ENCODE data around the gene AQP5. TPM values are rescaled to one million over a fixed set of nuclear protein-coding genes. Genes with fewer than 3 reads are reported as not detected.

Gene AQP5
- total RNA-seq, 1 donor, result not detected

DNA sequence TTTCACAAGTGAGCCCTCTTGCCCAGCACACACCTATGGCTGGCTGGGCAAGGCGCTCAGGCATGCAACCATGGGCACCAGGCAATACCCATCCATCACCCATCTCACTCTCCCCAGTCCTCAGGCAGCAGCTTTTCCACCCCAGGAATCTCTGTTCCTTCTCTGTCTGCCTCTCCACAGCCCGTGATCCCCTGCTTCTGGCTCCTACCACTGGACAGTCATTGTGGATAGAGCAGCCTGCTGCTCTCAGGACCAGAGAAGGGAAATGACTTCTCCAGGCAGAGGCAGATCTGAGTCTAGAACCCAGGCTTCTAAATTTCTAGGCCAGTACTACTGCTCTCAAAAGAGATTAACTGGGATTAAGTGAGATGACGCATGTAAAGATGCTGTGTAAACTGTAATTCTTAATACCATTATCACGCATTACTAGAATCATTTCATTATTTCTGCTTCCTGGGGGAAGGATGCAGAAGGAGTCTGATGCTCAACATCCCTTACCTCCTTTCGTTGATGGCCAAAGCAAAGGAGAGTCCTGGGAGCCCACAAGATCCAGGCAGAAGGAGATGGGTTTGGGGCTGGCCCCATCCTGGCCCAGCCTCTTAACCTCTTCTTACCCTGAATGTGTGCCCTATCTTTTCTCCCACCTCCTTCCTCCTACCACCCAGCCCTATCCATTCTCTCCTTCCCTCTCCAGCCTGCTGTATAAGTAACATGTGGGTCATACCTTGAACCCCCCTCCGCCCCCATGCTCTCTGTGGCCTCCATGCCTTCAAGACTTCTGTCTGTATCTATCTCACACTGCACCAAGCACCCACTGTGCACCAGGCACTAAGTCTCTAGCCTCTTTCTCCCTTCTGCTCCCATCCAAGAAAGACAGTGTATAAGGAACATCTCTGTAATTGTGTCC, 4.8 kb upstream of the AQP5 start:
- Histone ChIP-seq H4K20me1 (ENCODE audit: insufficient read depth, low read length) (no peaks in the 10 kb centered on the region), H3K27me3 (ENCODE audit: insufficient read depth, low read length) (peaks cover 88% of the 10 kb centered on the region), H3K9me3 (ENCODE audit: low read depth, low read length) (no peaks in the 10 kb centered on the region), H3K79me2 (ENCODE audit: insufficient read depth, low read length) (no peaks in the 10 kb centered on the region), H3K4me3 (ENCODE audit: insufficient read depth, low read length) (no peak overlapping the region), H3K27ac (ENCODE audit: low read depth, low read length) (no peak overlapping the region), H3K36me3 (ENCODE audit: insufficient read depth, low read length) (no peaks in the 10 kb centered on the region), H2AFZ (ENCODE audit: low read length) (no peak overlapping the region), H3K4me1 (ENCODE audit: insufficient read depth, low read length) (peaks cover 9% of the 10 kb centered on the region), H3K4me2 (ENCODE audit: insufficient read depth, low read length) (no peak overlapping the region)
- DNase-seq (ENCODE audit: insufficient read length, low spot score, missing footprints), result peak; percentile 72
- TF ChIP-seq, protein P1, sequence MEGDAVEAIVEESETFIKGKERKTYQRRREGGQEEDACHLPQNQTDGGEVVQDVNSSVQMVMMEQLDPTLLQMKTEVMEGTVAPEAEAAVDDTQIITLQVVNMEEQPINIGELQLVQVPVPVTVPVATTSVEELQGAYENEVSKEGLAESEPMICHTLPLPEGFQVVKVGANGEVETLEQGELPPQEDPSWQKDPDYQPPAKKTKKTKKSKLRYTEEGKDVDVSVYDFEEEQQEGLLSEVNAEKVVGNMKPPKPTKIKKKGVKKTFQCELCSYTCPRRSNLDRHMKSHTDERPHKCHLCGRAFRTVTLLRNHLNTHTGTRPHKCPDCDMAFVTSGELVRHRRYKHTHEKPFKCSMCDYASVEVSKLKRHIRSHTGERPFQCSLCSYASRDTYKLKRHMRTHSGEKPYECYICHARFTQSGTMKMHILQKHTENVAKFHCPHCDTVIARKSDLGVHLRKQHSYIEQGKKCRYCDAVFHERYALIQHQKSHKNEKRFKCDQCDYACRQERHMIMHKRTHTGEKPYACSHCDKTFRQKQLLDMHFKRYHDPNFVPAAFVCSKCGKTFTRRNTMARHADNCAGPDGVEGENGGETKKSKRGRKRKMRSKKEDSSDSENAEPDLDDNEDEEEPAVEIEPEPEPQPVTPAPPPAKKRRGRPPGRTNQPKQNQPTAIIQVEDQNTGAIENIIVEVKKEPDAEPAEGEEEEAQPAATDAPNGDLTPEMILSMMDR (IDR thresholded peaks at IDR 0.05; ENCODE audit: extremely low read depth, low read depth, low read length), result no peak

DNA sequence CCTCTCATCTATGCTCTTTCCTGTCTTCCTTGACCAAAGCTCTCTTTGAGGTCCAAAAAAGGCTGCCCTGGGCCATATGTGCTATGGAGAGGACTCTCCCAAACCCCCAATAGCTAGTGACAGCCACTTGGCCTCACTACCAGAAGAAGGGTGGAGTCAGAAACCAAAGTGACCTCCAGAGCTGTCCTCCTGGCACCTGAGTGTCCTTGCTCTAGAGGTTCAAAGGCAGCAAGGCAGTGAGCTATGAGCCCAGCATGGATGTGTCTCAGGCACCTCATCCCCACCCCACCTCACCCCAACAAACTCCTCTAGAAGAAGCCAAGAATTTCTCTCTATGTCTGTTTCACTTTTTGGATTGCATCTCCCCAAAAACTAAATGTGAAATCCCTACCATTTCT, 4.1 kb upstream of the AQP5 start:
- Histone ChIP-seq H3K27me3 (ENCODE audit: insufficient read depth, low read length) (peaks cover 91% of the 10 kb centered on the region), H3K4me2 (ENCODE audit: insufficient read depth, low read length) (no peak overlapping the region), H2AFZ (ENCODE audit: low read length) (no peak overlapping the region)

DNA sequence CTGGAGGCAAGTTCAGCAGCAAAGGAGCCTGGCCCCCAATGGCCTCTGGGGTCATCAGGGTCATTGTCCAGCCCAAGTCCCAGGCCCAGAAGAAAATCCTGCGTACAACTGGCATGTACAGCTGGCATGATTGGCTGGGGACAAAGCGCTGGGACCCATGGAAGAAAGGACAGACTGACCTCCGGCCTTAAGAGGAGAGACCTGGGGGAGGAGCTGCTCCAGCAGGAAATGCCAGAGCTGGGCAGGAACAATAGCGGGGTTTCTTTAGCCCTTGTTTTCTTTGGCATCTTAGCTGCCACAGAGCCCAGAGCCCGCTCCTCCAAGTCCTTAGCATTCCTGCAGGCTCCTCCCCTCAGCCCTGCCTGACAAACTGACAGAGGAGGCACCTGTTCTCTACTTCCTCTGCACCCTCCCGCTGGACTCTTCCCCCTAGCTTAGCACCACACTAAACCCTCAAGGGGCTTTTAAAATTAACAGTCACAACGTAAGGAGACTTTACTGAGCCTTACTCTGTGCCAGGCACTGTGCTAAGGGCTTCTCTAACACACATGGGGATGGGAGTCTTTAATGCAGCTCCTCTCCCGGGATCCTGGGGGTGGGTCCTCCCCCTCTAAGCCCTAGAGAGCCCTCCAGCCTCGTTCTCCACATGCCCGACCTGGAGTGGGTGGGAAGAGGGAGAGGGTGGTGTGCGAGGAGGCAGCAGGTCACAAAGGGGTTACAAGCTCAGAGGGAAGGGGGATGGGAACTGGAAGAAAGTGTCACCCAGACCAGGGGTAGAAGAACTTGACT, 1.8 kb upstream of the AQP5 start:
- H3K27ac ChIP-seq (ENCODE audit: low read depth, low read length), result no peak overlapping the region
- no peak overlapping the region for H3K4me2 ChIP-seq (ENCODE audit: insufficient read depth, low read length)
- peaks cover 88% of the 10 kb centered on the region for H3K27me3 ChIP-seq (ENCODE audit: insufficient read depth, low read length)
- peaks cover 9% of the 10 kb centered on the region for H3K4me1 ChIP-seq (ENCODE audit: insufficient read depth, low read length)
- no peaks in the 10 kb centered on the region for H3K36me3 ChIP-seq (ENCODE audit: insufficient read depth, low read length)
- H4K20me1 ChIP-seq (ENCODE audit: insufficient read depth, low read length), result no peaks in the 10 kb centered on the region
- TF ChIP-seq, protein P1 (IDR thresholded peaks at IDR 0.05; ENCODE audit: extremely low read depth, low read depth, low read length), result no peak
- no peak overlapping the region for H2AFZ ChIP-seq (ENCODE audit: low read length)
- peak; percentile 96 for DNase-seq (ENCODE audit: insufficient read length, low spot score, missing footprints)
- no peaks in the 10 kb centered on the region for H3K79me2 ChIP-seq (ENCODE audit: insufficient read depth, low read length)
- no peaks in the 10 kb centered on the region for H3K9me3 ChIP-seq (ENCODE audit: low read depth, low read length)
- no peak overlapping the region for H3K4me3 ChIP-seq (ENCODE audit: insufficient read depth, low read length)

More for the DNA sequence above, 4.1 kb upstream of the AQP5 start:
- Histone ChIP-seq H3K4me3 (ENCODE audit: insufficient read depth, low read length) (no peak overlapping the region), H3K36me3 (ENCODE audit: insufficient read depth, low read length) (no peaks in the 10 kb centered on the region), H4K20me1 (ENCODE audit: insufficient read depth, low read length) (no peaks in the 10 kb centered on the region), H3K9me3 (ENCODE audit: low read depth, low read length) (no peaks in the 10 kb centered on the region), H3K27ac (ENCODE audit: low read depth, low read length) (no peak overlapping the region), H3K79me2 (ENCODE audit: insufficient read depth, low read length) (no peaks in the 10 kb centered on the region), H3K4me1 (ENCODE audit: insufficient read depth, low read length) (peaks cover 9% of the 10 kb centered on the region)
- TF ChIP-seq, protein P1 (IDR thresholded peaks at IDR 0.05; ENCODE audit: extremely low read depth, low read depth, low read length), result no peak
- peak; percentile 52 for DNase-seq (ENCODE audit: insufficient read length, low spot score, missing footprints)
